ENCODE data around the gene CPNE2. TPM values are rescaled to one million over a fixed set of nuclear protein-coding genes. Genes with fewer than 3 reads are reported as not detected.

Gene CPNE2
- total and polyA plus RNA-seq, 2 of the 8 experiments (the other 6 are each of a cell fraction or from before 2014, with no cell fraction given) = 10.6 to 39.5 TPM

DNA sequence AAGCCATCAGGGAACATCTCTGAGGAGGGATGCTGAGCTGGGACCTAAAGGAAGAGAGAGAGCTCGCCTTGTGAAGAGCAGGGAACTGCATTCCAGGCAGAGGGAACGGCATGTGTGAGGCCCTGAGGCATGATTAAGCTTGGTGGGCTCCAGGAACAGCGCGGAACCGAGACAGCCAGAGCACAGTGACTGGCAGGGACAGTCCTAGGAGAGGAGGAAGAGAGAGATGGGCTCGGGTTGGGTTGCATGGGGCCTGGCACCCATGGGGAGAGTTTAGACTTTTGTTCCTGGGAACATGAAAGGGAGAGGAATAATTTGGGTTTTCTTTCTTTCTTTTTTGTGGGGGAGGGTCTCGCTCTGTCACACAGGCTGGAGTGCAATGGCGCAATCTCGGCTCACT lies 39.2 kb upstream of the CPNE2 start:
- Histone ChIP-seq H2AFZ (ENCODE audit: low read length) (no peak overlapping the region), H3K4me1 (replicated peaks in 1 of 4; ENCODE audit: control insufficient read depth in 3 of 4, insufficient read depth in 4 of 4, low read length in 3 of 4) (peaks cover 0 to 6% (median 0%) of the 10 kb centered on the region in 4 experiments; a peak in 1 of 7 replicates), H4K91ac (replicated peaks; ENCODE audit: insufficient read length, low read length) (no peak overlapping the region), H4K20me1 (replicated peaks in 1 of 2; ENCODE audit: control insufficient read depth in 1 of 2, insufficient read depth in 2 of 2, low read length in 2 of 2) (no peaks in the 10 kb centered on the region), H3K18ac (ENCODE audit: extremely low read depth, low read length) (no peak overlapping the region), H3K9me3 (ENCODE audit: insufficient read depth in 2 of 2, low read depth in 1 of 2, low read length in 1 of 2) (no peaks in the 10 kb centered on the region), H3K79me1 (ENCODE audit: low read depth, low read length) (no peaks in the 10 kb centered on the region), H2BK120ac (replicated peaks; ENCODE audit: low read depth, low read length) (no peak overlapping the region), H2AK5ac (ENCODE audit: low read depth, low read length) (no peak overlapping the region), H2BK5ac (ENCODE audit: low read depth, low read length) (no peak overlapping the region), H3K4me2 (ENCODE audit: insufficient read depth in 1 of 2, low read depth in 2 of 2, low read length in 2 of 2) (no peak overlapping the region), H3K27ac (ENCODE audit: low read depth, low read length) (no peak overlapping the region), H3K36me3 (ENCODE audit: control insufficient read depth in 2 of 4, insufficient read depth in 4 of 4, low read length in 3 of 4) (no peaks in the 10 kb centered on the region), H3K4ac (replicated peaks; ENCODE audit: insufficient read length, low read depth, low read length) (no peak overlapping the region), H3K23ac (ENCODE audit: insufficient read length) (no peak overlapping the region), H3K9ac (replicated peaks in 1 of 4; ENCODE audit: extremely low read depth in 1 of 4, low read depth in 3 of 4, low read length in 3 of 4) (no peak overlapping the region), H3K56ac (replicated peaks; ENCODE audit: insufficient read length, low read depth, low read length) (no peak overlapping the region), H3K27me3 (replicated peaks in 1 of 4; ENCODE audit: control insufficient read depth in 3 of 4, extremely low read depth in 1 of 4, insufficient read depth in 3 of 4, low read length in 3 of 4) (no peaks in the 10 kb centered on the region), H2BK20ac (ENCODE audit: low read length) (no peak overlapping the region), H3K4me3 (ENCODE audit: extremely low read depth in 1 of 4, insufficient read depth in 2 of 4, low read depth in 3 of 4, low read length in 4 of 4) (no peak overlapping the region), H3K23me2 (ENCODE audit: low read depth, low read length) (peaks cover 3% of the 10 kb centered on the region; the same call in 1 of the 2 replicates), H4K8ac (ENCODE audit: extremely low read depth, insufficient read depth, low read length) (no peak overlapping the region), H2BK12ac (ENCODE audit: low read depth, low read length) (no peak overlapping the region), H3K14ac (ENCODE audit: insufficient read length) (no peak overlapping the region), H2BK15ac (ENCODE audit: low read length) (no peak overlapping the region), H4K5ac (ENCODE audit: insufficient read length, low read depth, low read length) (no peak overlapping the region), H3K79me2 (ENCODE audit: control insufficient read depth in 1 of 2, insufficient read depth in 2 of 2, low read length in 2 of 2) (no peaks in the 10 kb centered on the region)
- FAIRE-seq (no peak), DNase-seq (ENCODE audit: low read depth in 1 of 2, low spot score in 2 of 2) (no peak)
- WGBS, 2 experiments (ENCODE audit: extremely low coverage in 1 of 2, insufficient coverage in 1 of 2, insufficient read length in 1 of 2, insufficient replicate concordance in 2 of 2, low coverage in 1 of 2, low lambda C conversion rate in 2 of 2, missing lambda C conversion rate in 1 of 2) = 90% methylated on average over 9 of the region's 9 CpGs; no CpG with 5 or more reads in 1 of the 2 experiments
- ChIA-PET CTCF (ENCODE audit: partially characterized antibody) (interaction anchor here (1.2 to 2.1 kb wide), 3 partner anchors 14 to 94 kb away, joined by 3 to 8 read pairs (median 4); no protein-coding TSS in a partner anchor), POLR2A (ENCODE audit: partially characterized antibody) (no interaction called here)
- TF ChIP-seq, protein P1, sequence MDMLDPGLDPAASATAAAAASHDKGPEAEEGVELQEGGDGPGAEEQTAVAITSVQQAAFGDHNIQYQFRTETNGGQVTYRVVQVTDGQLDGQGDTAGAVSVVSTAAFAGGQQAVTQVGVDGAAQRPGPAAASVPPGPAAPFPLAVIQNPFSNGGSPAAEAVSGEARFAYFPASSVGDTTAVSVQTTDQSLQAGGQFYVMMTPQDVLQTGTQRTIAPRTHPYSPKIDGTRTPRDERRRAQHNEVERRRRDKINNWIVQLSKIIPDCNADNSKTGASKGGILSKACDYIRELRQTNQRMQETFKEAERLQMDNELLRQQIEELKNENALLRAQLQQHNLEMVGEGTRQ (IDR thresholded peaks at IDR 0.05; ENCODE audit: low read length) = no peak
- TF ChIP-seq KDM1A (IDR thresholded peaks at IDR 0.05; ENCODE audit: borderline replicate concordance, low read length) (0 out of 2 replicates have a peak, but pooled peaks have one; percentile 15), SAP30 (IDR thresholded peaks at IDR 0.05; ENCODE audit: insufficient read depth, insufficient replicate concordance, low read length) (no peak), BRCA1 (IDR thresholded peaks at IDR 0.05; ENCODE audit: low read depth, low read length) (no peak)
- TF ChIP-seq, protein P2, sequence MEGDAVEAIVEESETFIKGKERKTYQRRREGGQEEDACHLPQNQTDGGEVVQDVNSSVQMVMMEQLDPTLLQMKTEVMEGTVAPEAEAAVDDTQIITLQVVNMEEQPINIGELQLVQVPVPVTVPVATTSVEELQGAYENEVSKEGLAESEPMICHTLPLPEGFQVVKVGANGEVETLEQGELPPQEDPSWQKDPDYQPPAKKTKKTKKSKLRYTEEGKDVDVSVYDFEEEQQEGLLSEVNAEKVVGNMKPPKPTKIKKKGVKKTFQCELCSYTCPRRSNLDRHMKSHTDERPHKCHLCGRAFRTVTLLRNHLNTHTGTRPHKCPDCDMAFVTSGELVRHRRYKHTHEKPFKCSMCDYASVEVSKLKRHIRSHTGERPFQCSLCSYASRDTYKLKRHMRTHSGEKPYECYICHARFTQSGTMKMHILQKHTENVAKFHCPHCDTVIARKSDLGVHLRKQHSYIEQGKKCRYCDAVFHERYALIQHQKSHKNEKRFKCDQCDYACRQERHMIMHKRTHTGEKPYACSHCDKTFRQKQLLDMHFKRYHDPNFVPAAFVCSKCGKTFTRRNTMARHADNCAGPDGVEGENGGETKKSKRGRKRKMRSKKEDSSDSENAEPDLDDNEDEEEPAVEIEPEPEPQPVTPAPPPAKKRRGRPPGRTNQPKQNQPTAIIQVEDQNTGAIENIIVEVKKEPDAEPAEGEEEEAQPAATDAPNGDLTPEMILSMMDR (IDR thresholded peaks at IDR 0.05; ENCODE audit: control extremely low read depth in 1 of 3, insufficient read depth in 1 of 3, low read depth in 1 of 3, low read length in 3 of 3) = no peak
